Nucleus accumbens (tissue), 56 donors: ENCODE measurements around the gene MCTP1.

Experiments used
- DNase-seq, 56 donors: peaks; one replicate each; lab custom pipeline; 2025; lab: John Stamatoyannopoulos, UW

MCTP1 gene

DNA sequence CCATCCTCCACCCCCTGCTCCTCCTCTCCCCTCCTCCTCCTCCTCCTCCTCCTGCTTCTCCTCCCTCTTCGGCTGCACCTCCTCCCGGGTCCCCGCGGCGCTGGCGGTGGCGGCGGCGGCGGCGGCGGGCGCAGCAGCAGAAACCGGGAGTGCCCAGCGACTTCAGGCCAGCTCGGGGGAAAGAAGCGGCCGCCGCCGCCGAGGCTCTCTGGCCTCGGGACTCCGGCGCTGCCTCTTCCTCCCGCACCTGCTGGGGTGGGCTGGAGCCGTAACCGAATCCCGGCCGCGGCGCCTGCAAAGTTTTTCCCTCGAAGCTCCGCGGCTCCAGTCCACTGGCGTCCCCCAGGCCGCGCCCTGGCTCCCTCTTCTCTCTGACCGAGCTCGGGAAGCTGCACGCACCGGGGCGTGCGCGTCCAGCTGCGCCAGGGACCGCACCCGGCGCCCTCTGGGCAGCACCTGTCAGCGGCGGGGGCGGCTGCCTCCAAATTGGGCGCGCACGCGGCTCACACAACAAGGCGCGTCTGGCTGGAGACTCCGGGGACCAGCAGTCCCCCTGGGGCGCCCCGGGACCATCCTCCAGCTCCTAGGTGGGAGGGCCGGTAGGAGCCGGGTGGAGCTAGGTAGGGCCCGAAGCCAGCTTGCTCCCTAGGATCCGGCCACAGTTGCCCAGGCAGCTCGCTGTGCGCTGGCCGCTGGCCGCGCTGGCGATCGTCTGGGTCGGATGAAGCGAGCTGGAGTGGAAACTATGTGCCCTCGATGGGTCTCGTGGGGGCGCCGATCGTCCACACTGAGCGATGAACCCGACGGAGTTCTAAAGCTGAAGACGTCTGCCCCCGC, at the start of gene MCTP1:
Gene MCTP1, minus strand, starts transcription at position 523 of the 837 bp plus-strand sequence.
- DNase-seq, result peak in 8 of 56 donors; percentile 7 to 39 (median 12)

DNA sequence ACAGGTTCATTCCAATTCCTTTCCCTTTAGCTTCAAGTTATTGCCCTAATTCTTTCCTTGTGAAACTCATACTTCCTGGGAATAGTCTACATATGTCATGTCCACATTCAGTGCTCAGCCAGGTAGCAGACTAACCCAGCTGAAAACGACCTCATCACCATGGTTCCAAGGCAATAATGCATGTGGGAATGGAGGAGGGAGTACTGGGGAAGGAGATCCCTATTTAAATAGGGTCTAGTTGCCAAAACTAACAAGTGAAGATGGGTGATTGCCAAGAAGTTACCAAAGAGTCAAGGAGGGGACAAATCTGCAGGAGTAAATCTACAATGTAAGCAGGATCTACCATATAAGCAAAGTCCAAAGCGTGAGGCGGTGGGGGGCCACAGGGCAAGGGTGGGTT, 47.3 kb upstream of the MCTP1 start:
- no peak for DNase-seq

DNA sequence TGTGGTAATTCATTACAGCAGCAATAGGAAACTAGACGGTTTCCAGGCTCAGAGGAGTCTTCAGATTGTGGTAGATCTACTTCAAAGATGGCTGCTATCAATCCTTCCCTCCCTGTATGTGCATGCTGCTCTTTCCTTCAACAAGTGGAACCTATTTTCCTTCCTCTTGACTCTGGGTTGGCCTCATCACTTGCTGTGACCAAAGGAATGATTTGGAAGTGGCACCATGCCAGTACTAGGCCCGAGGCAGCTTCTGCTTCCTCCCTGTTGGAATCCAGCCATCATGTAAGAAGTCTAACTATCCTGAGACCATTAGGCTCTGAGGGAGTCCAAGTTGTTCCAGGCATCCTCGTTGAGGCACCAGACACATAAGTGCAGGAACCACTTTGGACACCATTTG, 46.5 kb upstream of the MCTP1 start:
- DNase-seq, result no peak

DNA sequence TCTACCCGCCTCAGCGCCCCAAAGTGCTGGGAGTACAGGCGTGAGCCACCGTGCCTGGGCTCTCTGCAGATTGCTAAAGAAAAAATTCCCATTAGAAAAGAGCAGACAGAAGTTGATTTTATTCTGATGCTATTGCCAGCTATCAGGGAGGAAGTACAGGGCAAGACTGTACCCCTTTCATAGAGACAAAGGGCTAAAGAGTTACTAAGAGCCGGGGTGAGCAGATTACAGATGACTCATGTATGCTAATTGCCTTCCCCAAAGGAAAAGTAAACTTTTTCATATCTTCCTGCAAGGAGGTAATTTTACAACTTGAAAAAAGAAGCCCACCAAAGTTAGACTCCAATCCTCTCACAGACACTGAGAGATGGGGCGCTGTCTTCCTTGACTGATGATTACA, 42.3 kb upstream of the MCTP1 start:
- no peak for DNase-seq

DNA sequence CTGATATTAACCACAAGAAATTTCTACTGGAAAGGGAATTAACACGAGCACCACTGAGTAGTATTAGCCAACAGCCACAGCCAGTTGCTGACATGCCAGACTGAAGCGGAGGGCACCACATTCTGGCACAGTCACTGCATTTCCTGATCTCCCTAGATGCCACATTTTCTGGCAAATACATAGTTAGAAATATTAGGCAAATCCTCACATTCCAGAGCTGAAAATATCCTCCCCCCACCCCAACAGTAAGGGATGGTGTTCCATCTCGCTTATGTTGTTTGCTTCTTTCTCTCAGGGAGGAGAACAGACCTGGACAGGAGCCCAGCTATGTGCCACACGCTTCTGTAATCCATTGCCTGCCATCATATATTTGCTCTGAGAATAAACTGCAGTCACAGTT, 32.8 kb upstream of the MCTP1 start:
- no peak for DNase-seq

DNA sequence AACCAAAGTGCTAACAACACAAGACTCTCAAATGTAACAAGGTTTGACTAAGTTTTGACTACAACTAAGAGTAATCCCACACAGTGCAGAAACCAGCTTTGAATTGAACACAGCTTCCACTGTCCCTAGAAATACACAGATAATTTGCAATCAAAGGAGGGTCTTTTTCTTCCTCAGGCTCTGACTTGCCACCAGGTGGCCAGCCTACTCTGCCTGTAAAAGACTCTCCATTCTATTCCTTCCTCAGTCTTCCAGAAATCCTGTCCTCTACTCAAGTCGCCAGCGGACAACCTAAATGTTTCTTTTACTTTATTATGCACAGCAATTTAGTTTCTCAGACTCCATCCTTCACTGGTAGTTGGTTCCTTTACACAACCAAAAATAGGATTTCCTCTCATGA, 32.2 kb upstream of the MCTP1 start:
- DNase-seq, result no peak

DNA sequence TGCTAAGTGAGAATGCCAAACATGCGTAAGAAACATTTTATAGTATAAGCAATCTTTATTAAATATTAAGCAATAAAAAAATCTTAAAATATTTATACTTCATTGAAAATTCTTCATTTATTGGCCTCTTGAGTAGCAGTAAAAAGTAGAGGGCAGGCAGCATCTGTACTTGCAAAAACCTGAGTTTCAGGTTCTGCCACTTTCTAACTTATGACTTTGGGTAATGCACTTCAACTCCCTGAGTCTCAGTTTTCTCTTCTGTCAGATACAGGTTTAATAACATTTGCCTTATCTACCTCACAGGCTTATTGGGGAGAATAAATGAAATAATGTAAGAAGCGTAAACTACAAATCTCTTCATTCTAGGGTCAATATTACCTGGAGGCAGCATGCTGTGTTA, 19.8 kb upstream of the MCTP1 start:
- DNase-seq, result no peak

DNA sequence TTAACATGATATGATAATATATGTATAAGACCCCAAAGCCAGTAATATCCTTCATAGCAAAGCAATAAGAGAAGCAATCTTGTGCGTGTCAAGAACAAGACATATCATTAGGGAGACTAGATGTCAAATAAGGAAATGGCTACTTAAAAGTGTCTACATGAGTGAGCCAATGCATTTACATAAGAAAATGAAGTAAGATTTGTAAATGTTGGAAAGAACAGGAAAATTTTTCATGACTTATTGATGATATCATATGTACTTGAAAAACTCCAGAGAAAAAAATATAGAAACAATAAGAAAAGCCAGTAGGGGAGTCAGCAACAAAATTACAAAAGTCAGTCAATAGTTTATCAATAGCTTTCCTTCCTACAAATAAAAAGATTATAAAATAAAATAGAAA, 13.8 kb upstream of the MCTP1 start:
- no peak for DNase-seq

DNA sequence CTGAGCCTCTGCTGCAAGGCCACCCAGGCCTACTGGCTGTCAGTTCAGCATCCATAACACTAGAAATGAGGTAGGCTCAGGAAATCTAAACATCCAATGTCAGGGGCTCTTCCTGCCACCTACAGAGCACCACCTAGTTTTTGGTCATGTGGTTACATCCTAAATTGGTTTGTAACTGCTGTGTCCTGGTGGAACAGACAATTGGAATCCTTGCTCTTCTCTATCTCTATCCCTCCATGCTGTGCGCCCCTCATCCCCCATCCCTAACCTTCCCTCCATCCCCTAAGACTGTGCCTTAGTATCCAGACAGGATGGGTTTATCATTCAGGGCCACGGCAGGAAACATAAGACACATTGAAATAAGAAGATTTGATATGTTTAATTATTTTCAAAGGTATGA, 11.4 kb upstream of the MCTP1 start:
- no peak for DNase-seq

DNA sequence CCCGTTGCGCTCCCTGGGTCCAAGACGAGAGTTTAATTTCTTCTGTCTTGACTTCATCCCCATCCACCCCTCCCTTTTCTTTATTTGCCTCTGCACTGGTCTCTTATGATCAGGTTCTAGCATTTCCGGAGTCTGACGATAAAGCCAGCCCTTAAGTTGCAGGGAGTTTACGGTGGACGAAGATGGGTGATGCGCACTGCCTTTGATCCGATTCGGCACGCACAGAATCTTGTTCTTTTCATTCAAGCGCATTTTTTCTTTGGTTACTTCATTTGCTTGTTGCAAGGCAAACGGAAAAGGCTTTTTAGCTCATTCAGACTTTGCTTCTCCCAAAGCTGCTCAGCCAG, 488 bp upstream of the MCTP1 start:
- DNase-seq, result no peak

DNA sequence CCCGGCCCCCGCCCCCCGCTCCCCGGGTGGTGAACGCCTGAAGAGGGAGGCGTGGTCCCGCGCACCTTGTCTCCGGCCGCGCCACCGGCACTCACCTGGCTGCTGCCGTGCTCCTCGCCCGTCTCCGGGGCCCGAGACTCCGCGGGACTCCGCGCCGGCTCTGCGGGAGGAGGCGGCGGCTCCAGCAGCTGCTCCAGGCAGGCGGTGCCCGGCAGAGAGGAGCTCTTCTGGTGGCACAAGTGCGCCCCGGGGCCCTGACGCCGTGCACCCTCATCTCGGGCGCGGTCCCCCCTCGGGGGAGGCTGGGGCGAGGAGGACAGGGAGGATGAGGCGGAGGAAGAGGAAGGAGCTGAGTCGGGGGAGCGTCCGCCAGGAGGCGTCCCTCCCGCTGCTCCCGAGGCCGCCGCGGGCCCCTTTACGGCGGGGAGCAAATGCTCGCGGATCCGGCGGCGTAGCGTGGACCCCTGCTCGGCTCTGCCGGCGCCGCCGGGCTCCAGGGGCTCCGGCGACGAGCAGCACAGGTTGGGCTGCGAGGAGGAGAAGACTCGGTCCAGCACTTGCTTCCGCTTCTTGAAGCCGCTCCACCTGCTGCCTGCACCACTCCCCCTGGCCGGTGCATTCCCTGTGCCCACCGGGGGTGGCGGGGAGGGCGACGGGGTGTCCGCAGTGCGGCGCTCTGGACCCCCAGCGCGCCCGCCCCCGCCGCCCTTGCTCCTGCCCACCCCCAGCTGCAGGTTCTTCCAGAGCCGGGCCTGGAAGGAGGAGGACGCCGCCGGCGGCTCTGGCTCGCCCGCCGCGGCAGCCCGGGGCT, 928 bp downstream of the MCTP1 start:
- DNase-seq, result peak in 10 of 56 donors; percentile 3 to 44 (median 36)

DNA sequence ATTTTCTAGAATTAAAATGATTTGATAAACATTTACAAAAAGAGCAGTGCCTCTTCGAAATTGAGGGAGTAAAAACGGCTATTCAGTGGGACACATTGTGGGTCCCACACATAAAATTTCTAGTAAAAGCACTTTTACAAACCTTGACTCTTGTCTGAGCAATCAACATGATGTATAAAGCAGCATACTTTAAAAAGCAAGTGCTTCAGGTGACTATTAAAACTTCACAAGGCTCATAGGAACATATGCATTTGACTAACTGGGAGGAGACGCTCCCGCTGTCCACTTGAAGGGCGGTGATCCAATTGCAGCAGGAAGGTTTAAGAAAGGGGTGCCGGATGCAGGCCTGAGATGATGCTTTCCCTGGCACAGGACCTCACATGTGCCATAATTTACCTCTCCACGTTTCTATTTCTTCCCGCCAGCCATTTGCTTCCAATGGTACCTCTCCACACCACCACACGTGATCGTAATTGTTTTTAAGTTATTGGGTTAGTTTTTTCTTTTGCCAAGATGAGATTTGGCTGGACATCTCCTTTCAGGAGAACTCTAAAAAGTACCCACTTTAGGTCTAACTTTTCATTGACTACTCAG, 1.8 kb downstream of the MCTP1 start:
- no peak for DNase-seq

DNA sequence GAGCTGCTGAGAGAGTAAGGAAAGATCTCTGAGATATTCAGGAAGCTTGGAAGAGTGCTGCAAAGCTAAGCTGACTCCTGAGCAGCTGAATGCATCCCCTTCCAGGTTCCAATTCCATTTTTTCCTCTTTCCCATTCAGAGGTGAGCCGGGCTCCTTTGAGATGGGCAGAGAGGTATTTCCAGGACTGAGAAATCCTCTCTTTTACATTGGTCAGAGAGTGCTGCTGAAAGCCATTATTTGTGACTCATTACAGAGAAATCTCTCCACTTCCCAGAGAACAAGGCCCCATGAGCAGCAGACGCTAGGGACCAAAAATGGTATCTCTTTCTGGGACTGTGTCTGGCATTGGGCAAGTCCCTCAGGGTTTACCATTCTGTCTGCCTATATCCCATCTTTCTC, 3.7 kb downstream of the MCTP1 start:
- DNase-seq, result no peak

DNA sequence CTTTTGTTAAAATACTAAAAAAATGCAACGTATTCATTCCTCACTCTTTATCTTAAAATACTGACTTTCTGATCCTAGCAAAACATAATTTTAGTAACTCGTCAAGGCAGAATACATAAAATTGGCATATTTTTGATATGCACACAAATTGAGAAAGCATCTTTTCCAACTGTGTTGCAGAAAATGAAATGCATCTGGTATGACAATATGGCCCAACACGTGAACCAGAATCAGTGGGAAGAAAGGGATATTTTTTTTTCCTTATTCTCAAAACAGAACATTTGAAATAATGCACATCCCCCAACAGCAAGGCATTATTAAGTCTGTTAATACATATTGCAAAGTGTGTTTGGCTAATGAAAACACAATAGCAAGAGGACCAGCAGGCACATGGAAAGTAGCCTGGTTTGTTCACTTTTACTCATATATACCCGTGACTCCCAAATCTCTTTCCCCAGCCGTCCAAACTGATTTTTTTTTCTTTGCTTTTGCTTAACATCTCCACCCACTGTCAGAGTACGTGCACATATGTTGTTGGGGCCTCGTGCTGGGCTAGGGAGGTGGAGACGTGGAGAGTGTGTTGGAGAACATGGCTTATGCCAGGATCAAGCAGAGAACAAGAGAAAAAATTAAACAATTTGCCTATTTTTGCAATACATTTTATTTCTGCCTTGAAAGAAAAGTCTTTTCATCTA, 4.3 kb downstream of the MCTP1 start:
- no peak for DNase-seq

DNA sequence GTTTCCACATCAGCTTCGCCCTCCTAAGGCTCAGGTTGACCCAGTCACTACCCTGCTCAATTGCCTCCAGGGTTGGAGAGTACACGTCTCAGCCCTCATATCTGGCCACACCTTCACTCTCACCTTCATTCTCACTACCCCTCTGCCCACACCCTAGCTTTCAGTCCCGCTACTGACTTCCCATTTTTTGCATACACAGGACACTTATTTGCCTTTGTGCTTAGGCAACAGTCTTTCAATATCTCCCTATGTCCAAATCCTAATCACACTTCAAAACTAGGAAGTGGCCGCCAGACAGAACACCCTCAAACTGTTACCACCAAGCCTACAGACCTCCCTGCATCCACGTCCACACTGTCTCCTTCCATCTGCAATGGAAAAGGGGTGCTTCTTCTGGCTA, 10.9 kb downstream of the MCTP1 start:
- DNase-seq, result no peak

DNA sequence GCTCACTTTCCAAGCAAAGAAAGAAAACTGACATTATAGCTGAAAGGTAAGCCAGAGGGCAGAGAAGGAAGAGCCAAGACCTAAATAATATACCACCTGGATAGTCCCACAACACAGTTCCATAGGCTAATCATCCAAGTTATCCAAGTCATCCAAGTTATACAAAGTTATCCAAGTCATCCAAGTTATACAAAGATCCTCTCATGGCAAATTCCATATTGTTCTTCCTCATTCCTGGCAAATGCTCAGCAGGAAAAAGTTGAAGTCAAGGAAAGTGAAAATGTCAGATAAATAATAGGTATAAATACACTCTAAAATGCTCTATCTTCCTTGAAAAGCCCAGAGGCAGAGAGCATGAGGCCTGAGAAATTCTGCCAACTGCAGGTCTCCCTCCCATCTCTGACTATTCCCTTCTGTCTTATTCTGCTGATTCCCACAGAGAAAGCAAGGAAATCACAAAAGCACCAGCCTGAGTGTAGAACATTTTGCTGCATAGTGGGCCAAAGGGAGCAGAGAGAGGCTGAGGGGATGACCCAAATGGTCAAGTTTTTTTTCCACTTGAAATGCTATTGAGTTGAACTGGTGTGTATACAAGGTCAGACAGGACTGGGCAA, 12.5 kb downstream of the MCTP1 start:
- DNase-seq, result no peak

DNA sequence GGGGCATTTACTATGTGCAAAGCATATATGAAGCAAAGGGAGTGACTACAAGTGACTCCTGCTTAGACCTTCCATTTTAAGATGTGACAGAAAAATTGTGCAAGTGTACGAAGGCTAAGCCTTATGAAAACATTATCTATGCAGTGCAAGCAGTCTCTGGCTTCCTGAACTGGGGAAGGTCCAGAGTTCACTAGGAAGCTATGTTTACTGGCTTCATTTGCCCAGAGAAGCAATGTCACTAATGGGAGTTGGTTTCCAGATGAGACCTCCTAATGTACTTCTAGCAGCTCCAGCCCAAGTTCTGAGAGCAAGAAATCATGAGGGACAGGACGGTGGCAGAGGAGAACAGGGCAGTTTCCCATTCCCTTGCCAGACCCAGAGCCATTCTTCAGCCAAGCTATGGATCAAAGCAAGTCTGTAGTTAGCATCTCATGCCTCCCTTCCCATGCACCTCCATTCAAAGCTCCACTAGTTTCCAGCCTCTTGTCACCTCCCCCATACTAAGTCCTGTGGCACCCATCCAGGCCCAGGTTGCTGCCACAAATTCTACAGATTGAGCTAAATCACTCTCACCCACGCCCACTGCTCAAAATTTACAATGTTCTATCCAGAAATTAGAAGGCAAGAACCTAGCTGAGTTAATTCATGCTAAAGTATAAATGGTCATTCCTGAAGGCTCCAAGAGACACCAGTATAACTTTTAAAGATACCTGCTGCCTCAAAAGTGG, 21.8 kb downstream of the MCTP1 start:
- DNase-seq, result no peak

DNA sequence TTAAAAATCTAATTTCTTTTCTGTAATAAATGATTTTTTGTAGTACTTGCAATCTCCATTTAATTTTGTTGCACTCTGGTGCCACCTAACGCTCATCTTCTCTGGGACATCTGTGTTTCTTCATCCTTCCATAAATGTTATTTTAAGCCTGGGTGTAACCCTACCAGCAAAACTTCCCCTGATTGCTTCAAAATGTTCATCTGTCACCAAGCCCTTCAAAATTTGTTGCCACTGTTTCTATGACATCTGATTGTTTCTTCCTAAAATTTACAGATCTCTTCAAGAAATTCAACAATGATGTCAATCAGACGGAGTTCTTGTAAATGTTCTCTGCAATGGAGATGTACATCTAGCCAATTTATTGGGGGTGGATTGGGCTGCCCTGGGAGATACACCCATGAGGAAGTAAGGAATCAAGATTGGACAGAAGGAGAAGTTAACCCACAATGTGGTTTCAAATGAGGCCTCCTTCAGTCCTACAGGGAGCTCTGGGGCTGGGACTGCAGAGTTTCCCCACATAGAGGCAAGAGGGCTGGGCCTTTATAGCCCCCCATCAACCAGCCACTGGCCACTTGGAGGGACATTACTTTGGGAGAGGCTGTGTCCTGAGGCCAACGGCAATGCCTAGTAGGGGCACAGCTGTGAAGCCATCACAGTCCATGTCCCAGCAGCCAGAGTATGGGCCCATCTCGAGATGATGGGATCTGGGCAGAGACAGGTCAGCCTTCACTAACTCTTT, 23.3 kb downstream of the MCTP1 start:
- peak in 8 of 56 donors; percentile 0 to 49 (median 10) for DNase-seq

DNA sequence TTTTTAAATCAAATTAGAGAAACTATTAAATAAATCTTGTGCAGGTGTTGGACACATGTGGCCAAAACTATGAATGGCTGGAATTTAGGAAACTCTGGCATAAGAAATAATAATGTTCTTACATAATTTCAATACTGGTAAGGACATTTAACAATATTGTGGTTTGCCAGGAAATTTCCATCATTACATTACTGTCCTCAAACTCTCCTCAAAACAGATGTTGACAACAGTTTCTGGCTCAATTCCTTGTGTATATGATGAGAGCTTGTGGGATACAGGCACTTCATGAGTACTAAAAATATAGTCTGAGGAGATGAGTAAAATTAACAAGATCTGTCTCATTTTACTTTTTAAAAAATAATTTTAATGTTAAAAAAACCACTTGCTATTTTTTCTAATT, 27.9 kb downstream of the MCTP1 start:
- DNase-seq, result no peak
